HG02610 (cell line): ENCODE results near the gene P4HTM.

Source experiments
- ATAC-seq: cut with Tn5 transposase; IDR thresholded peaks from one replicate; pipeline ENCODE4 v1.9.1; 2021; ENCODE audit warnings: mild to moderate bottlenecking, moderate library complexity; ENCODE audit not compliant: unreplicated experiment

The P4HTM gene

GRCh38 chr3:49022688-49023171 lies 32.7 kb downstream of the P4HTM start:
- ATAC-seq, result no peak

- ATAC-seq, result no peak
Measured at GRCh38 chr3:49023775-49024174, 33.7 kb downstream of the P4HTM start.

DNA sequence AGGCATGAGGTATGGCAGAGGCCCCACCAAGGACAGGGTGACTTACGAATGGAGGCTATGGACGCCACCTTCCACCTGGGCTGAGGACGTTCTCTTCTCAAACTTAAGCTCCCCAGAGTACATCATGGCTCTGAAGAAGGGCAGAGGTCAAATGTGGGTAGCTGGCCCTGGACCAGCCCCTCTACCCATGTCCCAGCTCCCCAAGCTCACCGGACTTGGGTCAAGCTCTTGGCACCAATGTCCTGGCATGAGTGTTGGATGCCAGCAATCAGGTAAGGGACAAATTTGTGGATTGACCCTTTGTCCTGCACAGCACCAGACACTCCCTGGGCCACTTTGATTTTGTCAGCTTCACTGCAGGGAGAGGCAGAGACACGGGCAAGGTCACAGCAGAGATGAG lies 34.4 kb downstream of the P4HTM start:
- no peak for ATAC-seq

DNA sequence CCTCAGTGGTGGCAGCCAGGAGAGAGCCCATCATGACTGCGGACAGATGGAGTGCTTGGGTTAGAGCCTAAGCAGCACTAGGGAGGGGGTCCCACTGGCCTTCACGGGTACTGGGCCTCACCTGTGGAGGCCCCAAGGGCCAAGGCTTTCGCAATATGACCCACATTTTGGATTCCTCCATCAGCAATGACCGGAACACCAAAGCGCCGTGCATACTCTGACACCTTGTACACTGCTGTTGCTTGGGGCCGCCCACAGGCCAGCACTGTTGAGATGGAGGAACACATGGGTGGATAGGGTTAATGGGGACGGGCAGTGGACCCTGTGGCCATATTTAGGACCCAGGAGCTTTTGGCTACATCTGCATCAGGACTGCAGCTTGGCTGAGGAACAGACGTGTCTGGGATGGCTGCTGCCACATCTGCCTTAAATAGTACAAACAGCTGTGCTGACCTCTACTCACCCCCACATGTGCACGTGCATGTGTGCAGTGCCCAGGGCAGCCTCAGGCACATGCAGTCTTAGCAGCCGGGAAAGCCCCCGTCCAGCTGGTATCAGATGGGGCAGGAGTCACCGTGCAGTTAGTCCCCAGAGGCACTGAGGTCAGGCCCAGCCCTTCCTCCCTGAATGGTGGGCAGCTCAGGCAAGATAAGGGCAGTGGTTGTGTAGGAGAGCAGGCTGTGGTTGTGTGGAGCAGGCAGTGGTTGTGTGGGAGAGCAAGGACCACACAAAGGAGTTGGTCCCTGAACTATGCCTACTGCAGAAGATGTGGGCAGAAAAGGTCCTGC lies 35.2 kb downstream of the P4HTM start:
- ATAC-seq, result no peak

DNA sequence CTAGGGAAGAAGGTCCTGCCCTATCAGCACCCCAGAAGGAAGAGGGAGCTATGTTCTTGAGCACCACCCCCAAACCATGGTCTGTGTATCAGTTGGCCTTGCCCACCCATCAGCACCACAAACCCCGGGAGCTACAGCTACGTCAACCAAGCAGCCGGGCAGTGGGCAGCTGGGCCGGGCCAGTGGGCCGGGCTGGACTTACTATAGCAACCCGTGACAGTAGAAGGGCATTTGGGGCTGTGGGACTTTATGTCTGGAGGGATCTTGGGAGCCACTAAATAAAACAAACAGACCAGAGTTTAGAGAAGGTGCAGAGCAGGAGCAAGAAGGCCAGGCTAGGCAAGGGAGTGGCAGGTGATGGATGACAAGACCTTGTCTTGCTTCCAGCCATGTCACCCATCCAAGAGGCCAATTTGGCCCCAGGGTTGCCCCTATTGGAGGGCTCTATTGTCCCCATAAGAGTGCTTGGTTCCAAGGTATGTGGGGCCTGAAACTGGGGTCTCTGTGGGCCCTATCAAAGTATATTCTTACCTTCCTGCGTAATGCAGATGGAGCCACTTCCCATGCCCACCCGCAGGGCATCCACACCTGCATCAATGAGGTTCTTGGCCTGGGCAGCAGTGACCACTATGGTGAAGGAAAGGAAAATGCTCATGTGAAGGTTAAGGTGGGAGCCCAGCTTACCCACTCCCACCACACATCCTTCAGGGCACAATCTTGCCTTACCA lies 35.9 kb downstream of the P4HTM start:
- no peak for ATAC-seq

- ATAC-seq, result no peak
Measured at GRCh38 chr3:49026536-49026935, 36.5 kb downstream of the P4HTM start.

DNA sequence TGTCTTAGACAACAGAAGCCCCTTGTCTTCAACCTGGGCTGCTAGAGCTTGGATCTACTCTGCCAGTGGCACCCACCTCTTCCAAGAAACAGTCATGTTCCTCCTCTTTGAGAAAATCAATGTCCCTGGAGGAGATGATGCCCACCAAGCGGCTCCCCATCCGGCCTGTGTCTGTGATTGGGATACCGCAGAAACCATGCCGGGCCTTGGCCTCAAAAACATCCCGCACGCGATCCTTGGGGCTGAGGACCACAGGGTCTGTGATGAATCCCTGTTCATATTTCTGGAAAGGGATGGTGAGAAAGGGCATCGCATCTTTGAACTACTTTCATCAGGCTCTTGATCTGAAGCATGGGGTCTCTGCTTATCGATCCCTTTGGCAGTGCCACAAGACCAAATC lies 37.6 kb downstream of the P4HTM start:
- ATAC-seq, result no peak

DNA sequence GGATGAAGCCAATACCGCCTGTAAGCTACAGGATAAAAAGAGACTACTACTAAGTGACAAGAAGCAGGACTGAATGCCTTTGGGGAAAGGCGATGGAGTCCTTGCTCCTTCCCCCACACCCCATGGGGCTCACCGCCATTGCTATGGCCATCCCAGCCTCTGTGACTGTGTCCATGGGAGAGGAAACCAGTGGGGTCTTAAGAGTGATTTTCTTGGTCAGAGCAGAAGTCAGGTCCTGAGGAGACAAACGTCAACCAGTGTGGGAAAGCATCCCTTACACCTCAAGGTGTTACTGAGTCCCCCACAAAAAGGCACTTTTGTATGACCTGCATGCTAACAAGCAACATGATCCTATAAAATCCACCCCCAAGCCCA lies 38.2 kb downstream of the P4HTM start:
- ATAC-seq, result no peak

- peak; percentile 88 for ATAC-seq
Measured at GRCh38 chr3:49028673-49029562, 38.9 kb downstream of the P4HTM start, which contains the start of gene IMPDH2. Gene IMPDH2, minus strand, starts transcription at chr3:49029398. Its CDS starts 48 bp downstream, at chr3:49029350.

- ATAC-seq, result no peak
Measured at GRCh38 chr3:49029563-49029884, 39.5 kb downstream of the P4HTM start.

GRCh38 chr3:49030321-49030720 lies 40.3 kb downstream of the P4HTM start:
- ATAC-seq, result no peak

DNA sequence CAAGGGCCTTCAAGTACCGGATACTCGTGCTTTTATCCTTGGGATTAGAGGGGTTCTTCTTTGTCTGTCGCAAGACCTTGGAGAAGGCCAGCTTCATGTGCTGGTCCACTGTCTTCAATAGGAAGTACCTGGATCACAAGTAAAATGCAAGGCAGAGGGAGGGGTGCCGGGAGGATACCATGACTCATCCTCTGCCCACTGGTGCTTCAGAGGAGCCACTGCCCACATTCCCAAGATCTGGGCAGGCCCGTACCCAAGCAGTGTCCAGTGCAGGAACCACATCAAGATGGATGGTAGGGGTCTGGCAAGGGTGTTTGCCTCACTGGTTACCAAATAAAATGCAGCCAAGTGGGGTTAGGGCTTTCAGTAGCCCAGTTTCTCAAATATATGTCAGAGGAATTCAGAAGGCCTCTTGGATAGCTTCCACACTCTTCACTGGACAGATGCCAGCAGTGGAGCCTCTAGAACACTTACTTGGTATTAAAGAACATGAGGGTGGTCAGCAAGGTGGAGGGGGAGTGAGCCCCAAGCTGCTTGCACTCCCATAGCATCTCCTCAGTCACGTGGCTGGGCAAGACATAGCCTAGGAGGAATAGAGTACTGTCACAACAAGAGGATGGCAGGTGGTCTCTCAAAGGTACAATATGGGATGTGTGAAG lies 42.7 kb downstream of the P4HTM start:
- ATAC-seq, result no peak

DNA sequence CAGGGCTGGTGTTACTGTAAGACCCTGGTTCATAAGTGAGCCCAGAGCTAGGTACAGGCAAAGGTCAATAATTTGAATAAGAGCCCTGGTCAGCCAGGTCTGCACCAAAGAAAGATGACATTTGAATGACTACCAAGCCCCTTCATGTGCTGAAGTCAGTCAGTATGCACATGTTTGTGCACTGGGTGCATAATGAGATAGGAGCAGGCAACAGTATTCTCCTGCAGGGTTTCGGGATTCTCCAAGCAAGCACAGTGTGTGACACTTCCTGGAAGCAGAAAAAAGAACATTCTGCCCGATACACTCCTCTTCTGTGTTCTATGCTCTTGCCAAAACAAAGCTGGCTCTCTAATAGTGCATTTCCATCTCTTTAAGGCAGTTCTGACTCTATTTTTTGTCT lies 44.6 kb downstream of the P4HTM start:
- ATAC-seq, result no peak

GRCh38 chr3:49035281-49035680 lies 45.2 kb downstream of the P4HTM start:
- ATAC-seq, result no peak

- no peak for ATAC-seq
Measured at GRCh38 chr3:49053543-49053942, 63.5 kb downstream of the P4HTM start.

DNA sequence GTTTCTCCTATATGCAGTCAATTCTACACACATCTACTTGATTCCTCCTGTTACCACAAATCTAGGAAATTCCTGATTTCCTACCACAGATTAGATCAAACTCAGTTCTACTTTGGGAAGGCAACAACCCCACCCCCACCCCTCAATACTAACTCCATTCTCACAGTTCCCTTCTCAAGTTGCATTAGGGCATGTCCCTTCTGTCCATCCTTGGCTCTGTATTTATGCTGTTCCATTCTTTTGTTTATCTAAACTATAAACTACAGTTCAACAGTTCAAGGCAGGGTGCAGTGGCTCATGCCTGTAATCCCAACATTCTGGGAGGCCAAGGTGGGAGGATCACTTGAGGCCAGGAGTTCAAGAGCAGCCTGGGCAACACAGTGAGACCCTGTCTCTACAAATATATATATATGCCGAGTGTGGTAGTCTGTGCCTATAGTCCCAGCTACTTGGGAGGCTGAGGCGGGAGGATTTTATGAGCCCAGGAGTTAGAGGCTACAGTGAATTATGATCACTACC lies 64.4 kb downstream of the P4HTM start:
- no peak for ATAC-seq
